ENCODE measurements around the gene ASXL3. TPM values are rescaled to one million over a fixed set of nuclear protein-coding genes. Genes with fewer than 3 reads are reported as not detected.

ASXL3 gene
- total RNA-seq, 1 experiment from 2014 or later: not detected

GRCh38 chr18:33641141-33641540, 63.1 kb downstream of the ASXL3 start:
- H3K27me3 ChIP-seq (ENCODE audit: insufficient read depth, low read length): no peaks in the 10 kb centered on the region
- BruUV-seq (replicated peaks): no TSS peak
- no peaks in the 10 kb centered on the region for H3K36me3 ChIP-seq (ENCODE audit: control insufficient read depth in 1 of 2, insufficient read depth in 2 of 2, low read length in 2 of 2)
- H2AFZ ChIP-seq (ENCODE audit: low read depth, low read length, poor library complexity, severe bottlenecking): no peak overlapping the region
- ChIA-PET CTCF (no interaction called here), POLR2A (no interaction called here), RAD21 (ENCODE audit: low non-redundant PET in 1 of 2, low total read pairs in 2 of 2, uncharacterized antibody in 2 of 2, unreplicated experiment in 2 of 2) (no interaction called here)
- intact Hi-C loops (cut with micrococcal nuclease): no loop called here
- H3K9me2 ChIP-seq (ENCODE audit: insufficient read depth): no peaks in the 10 kb centered on the region
- no peaks in the 10 kb centered on the region; the same call in 1 of the 2 replicates for H4K20me1 ChIP-seq (ENCODE audit: insufficient read depth)
- no peak for TF ChIP-seq CBX3 (IDR thresholded peaks at IDR 0.05; ENCODE audit: low read depth)
- no peak for TF ChIP-seq SP1 (IDR thresholded peaks at IDR 0.05; ENCODE audit: low read depth)
- TF ChIP-seq, protein P1, sequence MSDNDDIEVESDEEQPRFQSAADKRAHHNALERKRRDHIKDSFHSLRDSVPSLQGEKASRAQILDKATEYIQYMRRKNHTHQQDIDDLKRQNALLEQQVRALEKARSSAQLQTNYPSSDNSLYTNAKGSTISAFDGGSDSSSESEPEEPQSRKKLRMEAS (IDR thresholded peaks at IDR 0.05): no peak
- TF ChIP-seq CEBPB (IDR thresholded peaks at IDR 0.05; ENCODE audit: low read depth): no peak
- DNase-seq (ENCODE audit: low read depth, low spot score): no peak
- H3K4me3 ChIP-seq (replicated peaks in 1 of 2; ENCODE audit: low read depth in 1 of 2, low read length in 2 of 2): no peak overlapping the region
- ATAC-seq: no peak
- no peak overlapping the region for H3K4me2 ChIP-seq (ENCODE audit: low read length)
- H3K79me2 ChIP-seq (ENCODE audit: insufficient read depth, low read length): no peaks in the 10 kb centered on the region
- no peak overlapping the region for H3K9ac ChIP-seq (ENCODE audit: low read length)
- H3K9me3 ChIP-seq (ENCODE audit: control insufficient read depth in 1 of 2, insufficient read depth in 1 of 2, low read depth in 1 of 2, low read length in 2 of 2): peaks cover 0 to 14% of the 10 kb centered on the region in 2 experiments; a peak in 2 of 4 replicates
- H3K27ac ChIP-seq (ENCODE audit: low read depth, low read length): no peak overlapping the region
- no peaks in the 10 kb centered on the region for H3K4me1 ChIP-seq (ENCODE audit: control insufficient read depth in 1 of 2, insufficient read depth in 2 of 2, low read length in 2 of 2)

- ATAC-seq: no peak
- H4K20me1 ChIP-seq (ENCODE audit: insufficient read depth): no peaks in the 10 kb centered on the region; the same call in 1 of the 2 replicates
Measured at GRCh38 chr18:33644494-33644893, 66.5 kb downstream of the ASXL3 start.

More at GRCh38 chr18:33644494-33644893, 66.5 kb downstream of the ASXL3 start:
- DNase-seq (ENCODE audit: low read depth, low spot score): no peak
- ChIA-PET POLR2A (no interaction called here), RAD21 (ENCODE audit: low non-redundant PET in 1 of 2, low total read pairs in 2 of 2, uncharacterized antibody in 2 of 2, unreplicated experiment in 2 of 2) (no interaction called here), CTCF (no interaction called here)
- H3K4me3 ChIP-seq (replicated peaks in 1 of 2; ENCODE audit: low read depth in 1 of 2, low read length in 2 of 2): no peak overlapping the region
- BruUV-seq (replicated peaks): no TSS peak
- H3K9me2 ChIP-seq (ENCODE audit: insufficient read depth): no peaks in the 10 kb centered on the region
- intact Hi-C loops (cut with micrococcal nuclease): no loop called here
- H3K27me3 ChIP-seq (ENCODE audit: insufficient read depth, low read length): no peaks in the 10 kb centered on the region
- peaks cover 0 to 14% of the 10 kb centered on the region in 2 experiments; a peak in 2 of 4 replicates for H3K9me3 ChIP-seq (ENCODE audit: control insufficient read depth in 1 of 2, insufficient read depth in 1 of 2, low read depth in 1 of 2, low read length in 2 of 2)
- H3K4me2 ChIP-seq (ENCODE audit: low read length): no peak overlapping the region
- no peak overlapping the region for H3K27ac ChIP-seq (ENCODE audit: low read depth, low read length)
- no peak overlapping the region for H2AFZ ChIP-seq (ENCODE audit: low read depth, low read length, poor library complexity, severe bottlenecking)
- no peak overlapping the region for H3K9ac ChIP-seq (ENCODE audit: low read length)
- TF ChIP-seq EZH2phosphoT487 (IDR thresholded peaks at IDR 0.05; ENCODE audit: borderline replicate concordance): no peak
- TF ChIP-seq YY1 (IDR thresholded peaks at IDR 0.05; ENCODE audit: extremely low read depth, insufficient replicate concordance, low read depth, low read length): no peak
- no peak for TF ChIP-seq FOSL1 (IDR thresholded peaks at IDR 0.05; ENCODE audit: low read depth)
- TF ChIP-seq POLR2A (IDR thresholded peaks at IDR 0.05; ENCODE audit: borderline replicate concordance, extremely low read depth, insufficient read depth, insufficient read length): no peak
- TF ChIP-seq, protein P2, sequence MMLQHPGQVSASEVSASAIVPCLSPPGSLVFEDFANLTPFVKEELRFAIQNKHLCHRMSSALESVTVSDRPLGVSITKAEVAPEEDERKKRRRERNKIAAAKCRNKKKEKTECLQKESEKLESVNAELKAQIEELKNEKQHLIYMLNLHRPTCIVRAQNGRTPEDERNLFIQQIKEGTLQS (IDR thresholded peaks at IDR 0.05): no peak
- TF ChIP-seq, protein P1 (IDR thresholded peaks at IDR 0.05): no peak
- TF ChIP-seq EGR1 (IDR thresholded peaks at IDR 0.05; ENCODE audit: low read depth): no peak
- no peak for TF ChIP-seq CTCF (IDR thresholded peaks at IDR 0.05 in 2 of 3, conservative IDR thresholded peaks at IDR 0.05 in 1 of 3; ENCODE audit: borderline replicate concordance in 1 of 3, insufficient read depth in 1 of 3, low read depth in 2 of 3, low read length in 2 of 3)
- no peak for TF ChIP-seq EZH2 (IDR thresholded peaks at IDR 0.05)
- TF ChIP-seq ZFX (IDR thresholded peaks at IDR 0.05): no peak
- TF ChIP-seq ZNF274 (IDR thresholded peaks at IDR 0.05; ENCODE audit: low read depth, low read length): no peak
- no peak for TF ChIP-seq CEBPB (IDR thresholded peaks at IDR 0.05; ENCODE audit: low read depth)
- TF ChIP-seq JUND (IDR thresholded peaks at IDR 0.05): no peak
- no peak for TF ChIP-seq RAD21 (IDR thresholded peaks at IDR 0.05; ENCODE audit: low read depth)
- H3K79me2 ChIP-seq (ENCODE audit: insufficient read depth, low read length): no peaks in the 10 kb centered on the region
- no peaks in the 10 kb centered on the region for H3K36me3 ChIP-seq (ENCODE audit: control insufficient read depth in 1 of 2, insufficient read depth in 2 of 2, low read length in 2 of 2)
- H3K4me1 ChIP-seq (ENCODE audit: control insufficient read depth in 1 of 2, insufficient read depth in 2 of 2, low read length in 2 of 2): no peaks in the 10 kb centered on the region

All from HCT116 (cell line).